Activated naive CD4-positive, alpha-beta T cell treated with anti-CD3 and anti-CD28 coated beads for 36 hours (primary cell): ENCODE data around the gene CELA2B. TPM values are rescaled to one million over a fixed set of nuclear protein-coding genes. Genes with fewer than 3 reads are reported as not detected.

Experiments
- CTCF ChIA-PET: fragments of 350-600 bp; sonication (Branson Sonifier 250); formaldehyde crosslinking; loops from one replicate; lab custom pipeline; 2021; ENCODE audit warnings: antibody characterized with exemption; lab: Charles Lee
- DNase-seq: peaks from one replicate; pipeline ENCODE4 v3.0.0-alpha.2; 2020
- H3K27ac Mint-ChIP-seq: one replicate; pipeline ENCODE4 v1.8.0; 2021; ENCODE audit warnings: mild to moderate bottlenecking, mixed read lengths
- H3K27me3 Mint-ChIP-seq: one replicate; pipeline ENCODE4 v1.8.0; 2021; ENCODE audit warnings: low read depth, mixed read lengths
- H3K36me3 Mint-ChIP-seq: one replicate; pipeline ENCODE4 v1.8.0; 2021; ENCODE audit warnings: low read depth, mixed read lengths
- H3K4me1 Mint-ChIP-seq: one replicate; pipeline ENCODE4 v1.8.0; 2021; ENCODE audit warnings: low read depth, mixed read lengths
- H3K4me3 Mint-ChIP-seq: one replicate; pipeline ENCODE4 v1.8.0; 2021; ENCODE audit warnings: mild to moderate bottlenecking, moderate library complexity, mixed read lengths
- H3K9me3 Mint-ChIP-seq: one replicate; pipeline ENCODE4 v1.8.0; 2021; ENCODE audit warnings: mixed read lengths
- intact Hi-C: fragments of 100-400 bp; cut with micrococcal nuclease; formaldehyde crosslinking; loops from one replicate; pipeline ENCODE4 v1.15.1; 2023
- total RNA-seq, 2 experiments: library from RNA; stranded (reverse); gene quantifications; one replicate each; pipeline ENCODE4 v1.2.3, GENCODE V29; 2021

CELA2B gene
- total RNA-seq, 2 experiments from 2014 or later, result not detected

- DNase-seq, result no peak
- Mint-ChIP-seq H3K27me3 (no peaks in the 10 kb centered on the region), H3K36me3 (peaks cover 11% of the 10 kb centered on the region), H3K9me3 (no peaks in the 10 kb centered on the region), H3K27ac (no peak overlapping the region), H3K4me1 (no peaks in the 10 kb centered on the region), H3K4me3 (no peak overlapping the region)
- intact Hi-C loops, result no loop called here
- CTCF ChIA-PET, result interaction anchor here (0.5 to 0.6 kb wide), 2 partner anchors 101 to 226 kb away, joined by 3 read pairs; no protein-coding TSS in a partner anchor
Measured at GRCh38 chr1:15492596-15492995, 16.7 kb downstream of the CELA2B start.

- Mint-ChIP-seq H3K9me3 (no peaks in the 10 kb centered on the region), H3K27me3 (no peaks in the 10 kb centered on the region), H3K27ac (no peak overlapping the region), H3K36me3 (peaks cover 14% of the 10 kb centered on the region), H3K4me3 (no peak overlapping the region), H3K4me1 (no peaks in the 10 kb centered on the region)
- DNase-seq, result no peak
- intact Hi-C loops, result no loop called here
- CTCF ChIA-PET, result no interaction called here
Measured at GRCh38 chr1:15493869-15494390, 18.0 kb downstream of the CELA2B start.

GRCh38 chr1:15500184-15501178, 24.6 kb downstream of the CELA2B start:
- CTCF ChIA-PET, result interaction anchor here (0.7 to 1.1 kb wide), 4 partner anchors 15 to 222 kb away, joined by 3 to 4 read pairs (median 3); no protein-coding TSS in a partner anchor
- no peak for DNase-seq
- Mint-ChIP-seq H3K36me3 (peaks cover 9% of the 10 kb centered on the region), H3K27me3 (no peaks in the 10 kb centered on the region), H3K4me1 (no peaks in the 10 kb centered on the region), H3K4me3 (no peak overlapping the region), H3K27ac (no peak overlapping the region), H3K9me3 (no peaks in the 10 kb centered on the region)
- intact Hi-C loops, result loop anchor here (2.0 kb wide), 1 partner anchor 178 kb away; no protein-coding TSS in a partner anchor

GRCh38 chr1:15501208-15502032, 25.5 kb downstream of the CELA2B start:
- CTCF ChIA-PET, result interaction anchor here (0.6 to 0.7 kb wide), 4 partner anchors 49 to 662 kb away, joined by 3 to 4 read pairs (median 3); no protein-coding TSS in a partner anchor
- Mint-ChIP-seq H3K9me3 (no peaks in the 10 kb centered on the region), H3K27ac (no peak overlapping the region), H3K36me3 (peaks cover 3% of the 10 kb centered on the region), H3K4me1 (no peaks in the 10 kb centered on the region), H3K4me3 (no peak overlapping the region), H3K27me3 (no peaks in the 10 kb centered on the region)
- peak; percentile 78 for DNase-seq
- intact Hi-C loops, result loop anchor here (2.0 kb wide), 1 partner anchor 179 kb away; no protein-coding TSS in a partner anchor

- intact Hi-C loops, result no loop called here
- CTCF ChIA-PET, result no interaction called here
Measured at GRCh38 chr1:15504436-15504835, 28.5 kb downstream of the CELA2B start.

GRCh38 chr1:15506831-15507230, 30.9 kb downstream of the CELA2B start:
- Mint-ChIP-seq H3K4me1 (no peaks in the 10 kb centered on the region), H3K9me3 (no peaks in the 10 kb centered on the region), H3K4me3 (no peak overlapping the region), H3K36me3 (peaks cover 3% of the 10 kb centered on the region), H3K27me3 (no peaks in the 10 kb centered on the region), H3K27ac (no peak overlapping the region)
- intact Hi-C loops, result no loop called here
- CTCF ChIA-PET, result no interaction called here
- DNase-seq, result no peak

More at GRCh38 chr1:15504436-15504835, 28.5 kb downstream of the CELA2B start:
- Mint-ChIP-seq H3K27ac (no peak overlapping the region), H3K36me3 (no peaks in the 10 kb centered on the region), H3K4me3 (no peak overlapping the region), H3K27me3 (no peaks in the 10 kb centered on the region), H3K4me1 (no peaks in the 10 kb centered on the region), H3K9me3 (no peaks in the 10 kb centered on the region)
- no peak for DNase-seq

- H3K9me3 Mint-ChIP-seq, result no peaks in the 10 kb centered on the region
- intact Hi-C loops, result no loop called here
- no peaks in the 10 kb centered on the region for H3K4me1 Mint-ChIP-seq
- no peak overlapping the region for H3K27ac Mint-ChIP-seq
- H3K27me3 Mint-ChIP-seq, result no peaks in the 10 kb centered on the region
- H3K36me3 Mint-ChIP-seq, result peaks cover 3% of the 10 kb centered on the region
- no peak for DNase-seq
- H3K4me3 Mint-ChIP-seq, result no peak overlapping the region
- CTCF ChIA-PET, result no interaction called here
Measured at GRCh38 chr1:15507278-15507677, 31.4 kb downstream of the CELA2B start.

- intact Hi-C loops, result no loop called here
- peaks cover 3% of the 10 kb centered on the region for H3K36me3 Mint-ChIP-seq
- H3K27me3 Mint-ChIP-seq, result no peaks in the 10 kb centered on the region
- no peaks in the 10 kb centered on the region for H3K9me3 Mint-ChIP-seq
- CTCF ChIA-PET, result no interaction called here
- no peak for DNase-seq
- no peaks in the 10 kb centered on the region for H3K4me1 Mint-ChIP-seq
- no peak overlapping the region for H3K4me3 Mint-ChIP-seq
- no peak overlapping the region for H3K27ac Mint-ChIP-seq
Measured at GRCh38 chr1:15508700-15509487, 33.0 kb downstream of the CELA2B start.

GRCh38 chr1:15509586-15509985, 33.7 kb downstream of the CELA2B start:
- CTCF ChIA-PET, result no interaction called here
- Mint-ChIP-seq H3K36me3 (peaks cover 3% of the 10 kb centered on the region), H3K4me3 (no peak overlapping the region), H3K9me3 (no peaks in the 10 kb centered on the region), H3K27me3 (no peaks in the 10 kb centered on the region), H3K4me1 (no peaks in the 10 kb centered on the region), H3K27ac (no peak overlapping the region)
- intact Hi-C loops, result no loop called here
- DNase-seq, result no peak

GRCh38 chr1:15510611-15511405, 34.9 kb downstream of the CELA2B start:
- CTCF ChIA-PET, result no interaction called here
- Mint-ChIP-seq H3K27ac (no peak overlapping the region), H3K9me3 (no peaks in the 10 kb centered on the region), H3K4me1 (peaks cover 8% of the 10 kb centered on the region), H3K27me3 (no peaks in the 10 kb centered on the region), H3K4me3 (no peak overlapping the region), H3K36me3 (peaks cover 3% of the 10 kb centered on the region)
- no peak for DNase-seq
- intact Hi-C loops, result no loop called here

GRCh38 chr1:15513192-15513591, 37.3 kb downstream of the CELA2B start:
- H3K4me1 Mint-ChIP-seq, result peaks cover 8% of the 10 kb centered on the region
- intact Hi-C loops, result no loop called here
- H3K27me3 Mint-ChIP-seq, result no peaks in the 10 kb centered on the region
- no peak overlapping the region for H3K4me3 Mint-ChIP-seq
- DNase-seq, result no peak
- no peak overlapping the region for H3K27ac Mint-ChIP-seq
- peaks cover 8% of the 10 kb centered on the region for H3K36me3 Mint-ChIP-seq
- H3K9me3 Mint-ChIP-seq, result no peaks in the 10 kb centered on the region
- CTCF ChIA-PET, result interaction anchor here (0.6 to 0.7 kb wide), 2 partner anchors 26 to 69 kb away, joined by 3 to 4 read pairs; no protein-coding TSS in a partner anchor
